ENCODE measurements around the gene TERB1. TPM values are rescaled to one million over a fixed set of nuclear protein-coding genes. Genes with fewer than 3 reads are reported as not detected.

TERB1 gene
- polyA plus RNA-seq, 1 of the 3 experiments (the other 2 are of a cell fraction): 0.08 TPM

GRCh38 chr16:66849549-66849948 is 48.2 kb upstream of the TERB1 start:
- CTCF ChIA-PET: interaction anchor here (0.7 to 9.7 kb wide), 5 partner anchors 18 to 241 kb away, joined by 3 to 68 read pairs (median 6); partner anchors contain the start of genes DYNC1LI2 and NAE1
- Histone ChIP-seq H3K4me3 (ENCODE audit: low read depth in 2 of 2, low read length in 1 of 2) (no peak overlapping the region), H3K4me2 (no peak overlapping the region), H3K27ac (ENCODE audit: low read depth in 2 of 2, low read length in 1 of 2) (no peak overlapping the region), H3K9me3 (no peaks in the 10 kb centered on the region), H3K79me2 (ENCODE audit: insufficient read depth) (no peaks in the 10 kb centered on the region), H3K9ac (no peak overlapping the region), H2AFZ (ENCODE audit: low read depth) (no peak overlapping the region), H3F3A (replicated peaks; ENCODE audit: insufficient read depth) (no peaks in the 10 kb centered on the region), H3K36me3 (replicated peaks in 1 of 2; ENCODE audit: control insufficient read depth in 1 of 2, insufficient read depth in 2 of 2, low read length in 1 of 2) (no peaks in the 10 kb centered on the region), H3K4me1 (ENCODE audit: control insufficient read depth in 1 of 2, insufficient read depth in 2 of 2, low read depth in 1 of 2, low read length in 1 of 2) (peaks cover 0 to 5% of the 10 kb centered on the region in 2 experiments; a peak in 1 of 4 replicates), H3K9me2 (no peaks in the 10 kb centered on the region), H4K20me1 (ENCODE audit: insufficient read depth) (no peaks in the 10 kb centered on the region), H3K27me3 (ENCODE audit: insufficient read depth) (peaks cover 11% of the 10 kb centered on the region; the same call in 1 of the 2 replicates)
- DNase-seq: no peak
- 88% methylated on average over 2 of the region's 4 CpGs for WGBS (ENCODE audit: low lambda C conversion rate)
- POLR2A ChIA-PET: no interaction called here
- TF ChIP-seq JUND (IDR thresholded peaks at IDR 0.05) (no peak), ELF1 (IDR thresholded peaks at IDR 0.05) (no peak), USF1 (IDR thresholded peaks at IDR 0.05; ENCODE audit: borderline replicate concordance, low read depth) (no peak), RCOR1 (IDR thresholded peaks at IDR 0.05; ENCODE audit: low read length) (no peak), SMC3 (IDR thresholded peaks at IDR 0.05; ENCODE audit: low read depth, low read length) (no peak), EP300 (IDR thresholded peaks at IDR 0.05; ENCODE audit: borderline replicate concordance in 1 of 2, low read depth in 1 of 2, low read length in 1 of 2) (no peak), TAF1 (IDR thresholded peaks at IDR 0.05; ENCODE audit: borderline replicate concordance, low read depth, low read length) (no peak), GATA2 (CRISPR knock-in tag; IDR thresholded peaks at IDR 0.05) (no peak), RXRA (IDR thresholded peaks at IDR 0.05; ENCODE audit: borderline replicate concordance, low read depth) (no peak), TEAD4 (IDR thresholded peaks at IDR 0.05; ENCODE audit: borderline replicate concordance, insufficient read depth) (no peak), USF2 (IDR thresholded peaks at IDR 0.05; ENCODE audit: borderline replicate concordance, low read depth, low read length) (no peak), GABPA (IDR thresholded peaks at IDR 0.05; ENCODE audit: low read depth) (no peak), RFX5 (IDR thresholded peaks at IDR 0.05; ENCODE audit: low read length) (no peak), TCF12 (IDR thresholded peaks at IDR 0.05) (no peak), CHD2 (IDR thresholded peaks at IDR 0.05; ENCODE audit: low read length, partially characterized antibody) (no peak), MXI1 (IDR thresholded peaks at IDR 0.05; ENCODE audit: low read depth, low read length) (no peak), EZH2phosphoT487 (IDR thresholded peaks at IDR 0.05; ENCODE audit: borderline replicate concordance, low read depth) (no peak)
- TF ChIP-seq, protein P1, sequence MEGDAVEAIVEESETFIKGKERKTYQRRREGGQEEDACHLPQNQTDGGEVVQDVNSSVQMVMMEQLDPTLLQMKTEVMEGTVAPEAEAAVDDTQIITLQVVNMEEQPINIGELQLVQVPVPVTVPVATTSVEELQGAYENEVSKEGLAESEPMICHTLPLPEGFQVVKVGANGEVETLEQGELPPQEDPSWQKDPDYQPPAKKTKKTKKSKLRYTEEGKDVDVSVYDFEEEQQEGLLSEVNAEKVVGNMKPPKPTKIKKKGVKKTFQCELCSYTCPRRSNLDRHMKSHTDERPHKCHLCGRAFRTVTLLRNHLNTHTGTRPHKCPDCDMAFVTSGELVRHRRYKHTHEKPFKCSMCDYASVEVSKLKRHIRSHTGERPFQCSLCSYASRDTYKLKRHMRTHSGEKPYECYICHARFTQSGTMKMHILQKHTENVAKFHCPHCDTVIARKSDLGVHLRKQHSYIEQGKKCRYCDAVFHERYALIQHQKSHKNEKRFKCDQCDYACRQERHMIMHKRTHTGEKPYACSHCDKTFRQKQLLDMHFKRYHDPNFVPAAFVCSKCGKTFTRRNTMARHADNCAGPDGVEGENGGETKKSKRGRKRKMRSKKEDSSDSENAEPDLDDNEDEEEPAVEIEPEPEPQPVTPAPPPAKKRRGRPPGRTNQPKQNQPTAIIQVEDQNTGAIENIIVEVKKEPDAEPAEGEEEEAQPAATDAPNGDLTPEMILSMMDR (IDR thresholded peaks at IDR 0.05): no peak
